ENCODE results near the gene JOSD1.
"Not testable (repeated sequence)": the region's sequence is repeated elsewhere in the genome, so short reads cannot be mapped to it uniquely, and the experiment has no call there.

JOSD1 gene

DNA sequence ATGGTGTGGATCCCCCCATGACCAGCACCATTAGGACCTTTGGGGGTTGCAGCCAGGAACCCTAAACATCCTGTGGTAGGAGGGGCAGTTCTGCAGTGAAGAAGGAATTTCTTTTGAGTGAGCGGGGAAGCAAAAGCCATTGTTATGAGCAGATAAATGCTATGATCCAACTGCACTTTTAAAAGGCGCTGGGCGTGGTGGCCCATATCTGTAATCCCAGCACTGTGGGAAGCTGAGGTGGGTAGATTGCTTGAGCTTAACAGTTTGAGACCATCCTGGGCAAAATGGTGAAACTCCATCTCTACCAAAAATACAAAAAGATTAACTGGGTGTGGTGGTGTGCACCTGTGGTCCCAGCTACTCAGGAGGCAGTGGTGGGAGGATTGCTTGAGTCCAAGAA lies 24.9 kb downstream of the JOSD1 start:
- DNase-seq, result no peak

GRCh38 chr22:38674888-38675287 lies 25.9 kb downstream of the JOSD1 start:
- no peak for DNase-seq

GRCh38 chr22:38657045-38657909 lies 43.5 kb downstream of the JOSD1 start:
- DNase-seq, result no peak

GRCh38 chr22:38656256-38657044 lies 44.3 kb downstream of the JOSD1 start, which contains the start of the genes CBY1 and FAM227A:
TSS of gene CBY1 (plus strand) at chr22:38656638. CDS start at chr22:38668055, 11,417 bp downstream.
TSS of gene FAM227A (minus strand) at chr22:38656392. CDS start at chr22:38650168, 6,224 bp downstream.
- peak; percentile 61 for DNase-seq

DNA sequence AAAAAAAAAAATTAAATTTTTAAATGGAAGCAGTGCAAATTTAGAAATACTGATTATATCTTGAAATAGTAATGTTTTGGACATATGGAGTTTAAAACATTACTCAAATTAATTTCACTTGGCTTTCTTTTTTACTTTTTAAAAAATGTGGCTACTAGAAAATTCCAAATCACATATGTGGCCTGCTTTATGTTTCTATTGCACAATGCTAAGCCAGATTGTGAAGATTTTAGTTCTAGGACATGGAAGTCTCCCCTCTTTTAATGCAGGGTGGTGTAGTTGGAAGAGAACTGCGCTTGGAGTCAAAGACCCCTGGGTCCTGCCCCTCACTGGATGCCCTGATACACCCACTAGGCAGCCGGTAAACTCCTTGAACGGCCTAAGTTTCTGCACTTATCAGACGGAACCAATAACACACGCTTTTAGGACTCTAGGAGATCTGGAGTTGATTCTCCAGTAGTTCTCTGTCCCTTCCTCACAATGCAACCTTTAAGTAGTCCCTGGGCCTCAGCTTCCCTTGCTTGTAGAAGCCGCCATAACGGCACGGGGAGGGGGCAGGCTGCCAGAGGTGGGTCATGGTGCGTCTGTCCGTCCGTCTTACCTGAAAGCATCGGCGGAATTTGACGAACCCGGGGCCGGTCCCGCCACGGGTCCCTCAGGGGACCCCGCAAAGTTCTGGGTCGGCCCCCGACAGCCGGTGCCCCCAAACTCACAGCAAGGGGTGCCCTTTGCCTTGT lies 45.1 kb downstream of the JOSD1 start:
- no peak for DNase-seq

- DNase-seq, result no peak
Measured at GRCh38 chr22:38653741-38654140, 47.0 kb downstream of the JOSD1 start.

DNA sequence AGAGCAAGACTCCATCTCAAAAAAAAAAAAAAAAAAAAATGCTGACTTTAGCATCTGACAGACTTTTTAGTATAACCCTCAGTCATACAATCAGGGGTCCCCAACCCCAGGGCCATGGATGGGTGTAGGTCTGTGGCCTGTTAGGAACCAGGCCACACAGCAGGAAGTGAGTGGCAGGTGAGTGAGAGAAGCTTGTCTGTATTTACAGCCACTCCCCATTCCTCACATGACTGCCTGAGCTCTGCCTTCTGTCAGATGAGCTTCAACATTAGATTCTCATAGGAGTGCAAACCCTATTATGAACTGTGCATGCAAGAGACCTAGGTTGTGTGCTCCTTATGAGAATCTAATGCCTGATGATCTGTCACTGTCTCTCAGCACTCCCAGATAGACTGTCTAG lies 47.9 kb downstream of the JOSD1 start:
- DNase-seq, result no peak

GRCh38 chr22:38649841-38650522 lies 50.8 kb downstream of the JOSD1 start:
- no peak for DNase-seq

- no peak for DNase-seq
Measured at GRCh38 chr22:38645430-38645829, 55.3 kb downstream of the JOSD1 start.

- DNase-seq, result not testable (repeated sequence)
Measured at GRCh38 chr22:38644245-38644644, 56.5 kb downstream of the JOSD1 start.

GRCh38 chr22:38641476-38642040 lies 59.2 kb downstream of the JOSD1 start:
- no peak for DNase-seq

- no peak for DNase-seq
Measured at GRCh38 chr22:38638728-38639127, 62.0 kb downstream of the JOSD1 start.

- DNase-seq, result no peak
Measured at GRCh38 chr22:38638216-38638615, 62.5 kb downstream of the JOSD1 start.
